DOHH2 (cell line): ENCODE measurements around the gene UBE2V1.

Source experiments
- H3F3A ChIP-seq: fragments of 200-600 bp; sonication (generic), shearing (Covaris generic); 2 replicates; pipeline ENCODE4 v1.6.0; 2016; ENCODE audit warnings: antibody characterized with exemption, mild to moderate bottlenecking; ENCODE audit not compliant: control insufficient read depth, insufficient read depth
- H3K27ac ChIP-seq: fragments of 200-600 bp; sonication (generic); 2 replicates; pipeline ENCODE4 v1.5.1; 2014; ENCODE audit warnings: low read depth, mild to moderate bottlenecking, low read length, moderate library complexity
- H3K27me3 ChIP-seq: fragments of 200-600 bp; sonication (generic); 2 replicates; pipeline ENCODE4 v1.6.1; 2014; ENCODE audit warnings: mild to moderate bottlenecking, low read length, mixed read lengths; ENCODE audit not compliant: control insufficient read depth
- H3K36me3 ChIP-seq: fragments of 200-600 bp; sonication (generic); 2 replicates; pipeline ENCODE4 v1.6.1; 2014; ENCODE audit warnings: mild to moderate bottlenecking, low read length, moderate library complexity, mixed read lengths; ENCODE audit not compliant: control insufficient read depth
- H3K4me1 ChIP-seq: fragments of 200-600 bp; sonication (generic); 2 replicates; pipeline ENCODE4 v1.6.1; 2014; ENCODE audit warnings: mild to moderate bottlenecking, low read length, mixed read lengths; ENCODE audit not compliant: control insufficient read depth
- H3K4me2 ChIP-seq: fragments of 200-600 bp; sonication (generic); 2 replicates; pipeline ENCODE4 v1.6.0; 2014; ENCODE audit warnings: mild to moderate bottlenecking, low read length, moderate library complexity
- H3K4me3 ChIP-seq: fragments of 200-600 bp; sonication (generic); 2 replicates; pipeline ENCODE4 v1.5.1; 2014; ENCODE audit warnings: mild to moderate bottlenecking, low read length, mixed read lengths
- H3K79me2 ChIP-seq: fragments of 200-600 bp; sonication (generic); 2 replicates; pipeline ENCODE4 v1.6.1; 2014; ENCODE audit warnings: mild to moderate bottlenecking, low read length, mixed read lengths; ENCODE audit not compliant: control insufficient read depth
- H3K9me2 ChIP-seq: fragments of 200-600 bp; sonication (generic); replicated peaks from 2 replicates; pipeline ENCODE4 v1.6.1; 2014; ENCODE audit warnings: mild to moderate bottlenecking, low read length, mixed read lengths; ENCODE audit not compliant: control insufficient read depth
- H3K9me3 ChIP-seq: fragments of 200-600 bp; sonication (generic); 2 replicates; pipeline ENCODE4 v1.6.1; 2014; ENCODE audit warnings: antibody characterized with exemption, low read length, mixed read lengths; ENCODE audit not compliant: control insufficient read depth, insufficient read depth
- H4K20me1 ChIP-seq: fragments of 200-600 bp; sonication (generic); 2 replicates; pipeline ENCODE4 v1.6.0; 2014; ENCODE audit warnings: low read depth, mild to moderate bottlenecking, antibody characterized with exemption, low read length, moderate library complexity; ENCODE audit not compliant: control insufficient read depth, insufficient read depth
- EZH2phosphoT487 ChIP-seq: fragments of 200-600 bp; sonication (generic); IDR thresholded peaks from 2 replicates; pipeline ENCODE4 v1.6.1; 2017; ENCODE audit warnings: borderline replicate concordance, mild to moderate bottlenecking, antibody characterized with exemption, low read length, moderate library complexity, mixed read lengths
- TF ChIP-seq, protein P1 (sequence below): fragments of 200-600 bp; sonication (generic); IDR thresholded peaks from one replicate; pipeline ENCODE4 v1.5.1; 2014; ENCODE audit warnings: antibody characterized with exemption, mild to moderate bottlenecking, low read depth, low read length; ENCODE audit not compliant: poor library complexity, severe bottlenecking

UBE2V1 gene

DNA sequence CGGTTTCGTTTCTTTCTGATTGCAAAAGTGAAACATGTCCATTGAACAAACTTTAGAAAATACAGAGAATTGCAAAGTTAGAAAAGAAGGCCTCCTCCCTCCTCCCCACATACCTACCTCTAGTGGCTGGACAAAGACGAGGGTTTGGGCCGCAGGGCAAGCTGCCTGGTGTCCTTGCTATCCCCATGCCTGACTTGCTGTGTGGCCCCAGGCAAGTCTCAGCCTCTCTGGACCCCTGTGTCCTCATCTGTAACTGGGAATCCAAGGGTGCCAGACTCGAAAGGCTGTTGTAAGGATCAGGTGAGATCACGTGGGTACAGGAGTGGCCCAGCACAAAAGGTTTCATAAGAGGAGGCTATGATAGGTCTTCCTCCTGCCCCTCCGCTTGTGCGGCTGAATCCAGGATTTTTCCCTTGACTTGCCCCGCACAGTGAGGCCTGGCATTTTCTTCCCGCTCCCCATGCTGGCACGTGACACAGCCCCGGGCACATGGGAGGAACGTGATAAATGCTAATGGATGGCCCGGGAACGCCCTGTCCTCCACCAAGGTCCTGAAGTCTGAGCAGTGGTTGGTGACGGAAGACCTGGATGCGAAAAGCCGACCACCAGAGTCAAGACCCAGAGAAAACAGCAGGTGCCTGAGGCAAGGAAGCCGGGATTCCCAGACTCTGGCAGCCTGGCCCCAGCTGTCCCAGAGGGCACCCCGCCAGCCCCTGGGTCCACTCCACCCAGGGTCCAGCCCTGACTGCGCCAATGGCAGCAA, 55.8 kb downstream of the UBE2V1 start:
- no peak overlapping the region for H3K27ac ChIP-seq
- H3K27me3 ChIP-seq, result peaks cover 9% of the 10 kb centered on the region
- H3K36me3 ChIP-seq, result no peaks in the 10 kb centered on the region
- no peaks in the 10 kb centered on the region for H3K4me1 ChIP-seq
- no peaks in the 10 kb centered on the region for H3F3A ChIP-seq
- H3K4me2 ChIP-seq, result no peak overlapping the region
- H3K4me3 ChIP-seq, result no peak overlapping the region
- no peaks in the 10 kb centered on the region for H3K9me2 ChIP-seq
- no peaks in the 10 kb centered on the region for H4K20me1 ChIP-seq
- H3K9me3 ChIP-seq, result no peaks in the 10 kb centered on the region
- no peaks in the 10 kb centered on the region for H3K79me2 ChIP-seq
- TF ChIP-seq, protein P1, sequence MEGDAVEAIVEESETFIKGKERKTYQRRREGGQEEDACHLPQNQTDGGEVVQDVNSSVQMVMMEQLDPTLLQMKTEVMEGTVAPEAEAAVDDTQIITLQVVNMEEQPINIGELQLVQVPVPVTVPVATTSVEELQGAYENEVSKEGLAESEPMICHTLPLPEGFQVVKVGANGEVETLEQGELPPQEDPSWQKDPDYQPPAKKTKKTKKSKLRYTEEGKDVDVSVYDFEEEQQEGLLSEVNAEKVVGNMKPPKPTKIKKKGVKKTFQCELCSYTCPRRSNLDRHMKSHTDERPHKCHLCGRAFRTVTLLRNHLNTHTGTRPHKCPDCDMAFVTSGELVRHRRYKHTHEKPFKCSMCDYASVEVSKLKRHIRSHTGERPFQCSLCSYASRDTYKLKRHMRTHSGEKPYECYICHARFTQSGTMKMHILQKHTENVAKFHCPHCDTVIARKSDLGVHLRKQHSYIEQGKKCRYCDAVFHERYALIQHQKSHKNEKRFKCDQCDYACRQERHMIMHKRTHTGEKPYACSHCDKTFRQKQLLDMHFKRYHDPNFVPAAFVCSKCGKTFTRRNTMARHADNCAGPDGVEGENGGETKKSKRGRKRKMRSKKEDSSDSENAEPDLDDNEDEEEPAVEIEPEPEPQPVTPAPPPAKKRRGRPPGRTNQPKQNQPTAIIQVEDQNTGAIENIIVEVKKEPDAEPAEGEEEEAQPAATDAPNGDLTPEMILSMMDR, result no peak
- no peak for TF ChIP-seq EZH2phosphoT487

DNA sequence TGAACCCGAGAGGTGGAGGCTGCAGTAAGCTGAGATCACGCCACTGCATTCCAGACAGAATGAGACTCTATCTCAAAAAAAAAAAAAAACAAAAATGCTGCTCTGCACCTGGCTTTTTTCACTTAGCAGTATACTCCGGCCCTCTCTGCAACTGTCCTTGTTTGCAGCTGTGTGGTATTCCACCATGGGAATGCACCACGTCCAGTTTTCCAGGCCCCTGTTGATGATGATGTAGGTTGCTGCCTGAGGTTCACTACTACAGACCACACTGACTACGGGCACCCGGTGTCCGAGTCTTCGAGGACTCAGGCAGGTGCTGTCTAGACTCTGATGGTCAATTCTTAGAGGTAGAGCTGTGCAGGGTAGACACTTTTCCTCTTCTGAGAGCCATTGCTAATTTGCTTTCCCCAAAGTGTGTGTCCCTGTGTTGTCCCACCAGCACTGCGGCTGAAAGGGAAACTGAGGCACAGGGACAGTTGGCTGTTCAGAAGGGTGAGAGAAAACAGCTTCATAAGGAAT, 56.5 kb downstream of the UBE2V1 start:
- no peak for TF ChIP-seq EZH2phosphoT487
- TF ChIP-seq, protein P1, result no peak
- Histone ChIP-seq H4K20me1 (no peaks in the 10 kb centered on the region), H3K9me2 (no peaks in the 10 kb centered on the region), H3K4me2 (no peak overlapping the region), H3K4me3 (no peak overlapping the region), H3F3A (no peaks in the 10 kb centered on the region), H3K4me1 (no peaks in the 10 kb centered on the region), H3K79me2 (no peaks in the 10 kb centered on the region), H3K27ac (no peak overlapping the region), H3K9me3 (no peaks in the 10 kb centered on the region), H3K36me3 (no peaks in the 10 kb centered on the region), H3K27me3 (peaks cover 9% of the 10 kb centered on the region)

DNA sequence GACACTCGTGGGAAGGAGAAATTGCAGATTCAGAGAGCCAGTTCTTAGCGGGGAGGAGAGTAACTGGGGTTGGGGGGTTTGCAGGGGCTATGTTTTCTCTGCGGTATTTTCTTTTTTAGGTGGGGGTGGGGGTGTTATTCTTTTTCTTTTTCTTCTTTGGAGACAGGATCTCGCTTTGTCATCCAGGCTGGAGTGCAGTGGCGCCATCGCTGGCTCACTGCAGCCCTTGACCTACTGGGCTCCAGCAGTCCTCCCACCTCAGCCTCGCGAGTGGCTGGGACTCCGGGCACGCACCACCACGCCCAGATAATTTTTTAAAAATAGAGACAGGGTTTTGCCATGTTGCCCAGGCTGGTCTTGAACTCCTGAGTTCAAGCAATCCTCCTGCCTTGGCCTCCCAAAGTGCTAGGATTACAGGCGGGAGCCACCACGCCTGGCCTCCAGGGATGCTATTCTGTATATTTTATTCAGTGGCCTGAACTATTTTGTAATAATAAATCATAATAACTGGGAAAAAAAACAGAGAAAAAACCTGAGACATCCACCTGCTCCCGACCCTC, 57.3 kb downstream of the UBE2V1 start:
- no peaks in the 10 kb centered on the region for H3K9me2 ChIP-seq
- no peaks in the 10 kb centered on the region for H4K20me1 ChIP-seq
- no peak overlapping the region for H3K4me3 ChIP-seq
- no peaks in the 10 kb centered on the region for H3K4me1 ChIP-seq
- TF ChIP-seq, protein P1, result no peak
- TF ChIP-seq EZH2phosphoT487, result no peak
- no peaks in the 10 kb centered on the region for H3K36me3 ChIP-seq
- H3K79me2 ChIP-seq, result no peaks in the 10 kb centered on the region
- no peaks in the 10 kb centered on the region for H3F3A ChIP-seq
- H3K9me3 ChIP-seq, result no peaks in the 10 kb centered on the region
- peaks cover 9% of the 10 kb centered on the region for H3K27me3 ChIP-seq
- H3K4me2 ChIP-seq, result no peak overlapping the region
- no peak overlapping the region for H3K27ac ChIP-seq
